GM13976 (cell line): ENCODE results near the gene PSD4.

Source experiments
- DNase-seq: peaks from one replicate; pipeline ENCODE4 v3.0.0; 2012; ENCODE audit warnings: low spot score
- in situ Hi-C: fragments of 300-500 bp; cut with MboI; formaldehyde crosslinking; loops from one replicate; pipeline ENCODE4 v1.12.0; 2022; ENCODE audit warnings: low sequenced_read_pairs, mixed read lengths, inconsistent platforms; ENCODE audit not compliant: unreplicated experiment
- TF ChIP-seq, protein P1 (sequence below): IDR thresholded peaks from 2 replicates; pipeline ENCODE4 v1.5.1; 2012; ENCODE audit warnings: borderline replicate concordance, mild to moderate bottlenecking; ENCODE audit not compliant: insufficient read depth; ENCODE audit errors: extremely low read depth, missing control alignments, control extremely low read depth

Gene PSD4

GRCh38 chr2:113157118-113157896 is 16.5 kb upstream of the PSD4 start:
- in situ Hi-C loops, result no loop called here
- TF ChIP-seq, protein P1, sequence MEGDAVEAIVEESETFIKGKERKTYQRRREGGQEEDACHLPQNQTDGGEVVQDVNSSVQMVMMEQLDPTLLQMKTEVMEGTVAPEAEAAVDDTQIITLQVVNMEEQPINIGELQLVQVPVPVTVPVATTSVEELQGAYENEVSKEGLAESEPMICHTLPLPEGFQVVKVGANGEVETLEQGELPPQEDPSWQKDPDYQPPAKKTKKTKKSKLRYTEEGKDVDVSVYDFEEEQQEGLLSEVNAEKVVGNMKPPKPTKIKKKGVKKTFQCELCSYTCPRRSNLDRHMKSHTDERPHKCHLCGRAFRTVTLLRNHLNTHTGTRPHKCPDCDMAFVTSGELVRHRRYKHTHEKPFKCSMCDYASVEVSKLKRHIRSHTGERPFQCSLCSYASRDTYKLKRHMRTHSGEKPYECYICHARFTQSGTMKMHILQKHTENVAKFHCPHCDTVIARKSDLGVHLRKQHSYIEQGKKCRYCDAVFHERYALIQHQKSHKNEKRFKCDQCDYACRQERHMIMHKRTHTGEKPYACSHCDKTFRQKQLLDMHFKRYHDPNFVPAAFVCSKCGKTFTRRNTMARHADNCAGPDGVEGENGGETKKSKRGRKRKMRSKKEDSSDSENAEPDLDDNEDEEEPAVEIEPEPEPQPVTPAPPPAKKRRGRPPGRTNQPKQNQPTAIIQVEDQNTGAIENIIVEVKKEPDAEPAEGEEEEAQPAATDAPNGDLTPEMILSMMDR, result no peak
- peak; percentile 79 for DNase-seq

GRCh38 chr2:113157897-113158753 is 15.6 kb upstream of the PSD4 start:
- TF ChIP-seq, protein P1, result no peak
- in situ Hi-C loops, result no loop called here
- DNase-seq, result no peak

DNA sequence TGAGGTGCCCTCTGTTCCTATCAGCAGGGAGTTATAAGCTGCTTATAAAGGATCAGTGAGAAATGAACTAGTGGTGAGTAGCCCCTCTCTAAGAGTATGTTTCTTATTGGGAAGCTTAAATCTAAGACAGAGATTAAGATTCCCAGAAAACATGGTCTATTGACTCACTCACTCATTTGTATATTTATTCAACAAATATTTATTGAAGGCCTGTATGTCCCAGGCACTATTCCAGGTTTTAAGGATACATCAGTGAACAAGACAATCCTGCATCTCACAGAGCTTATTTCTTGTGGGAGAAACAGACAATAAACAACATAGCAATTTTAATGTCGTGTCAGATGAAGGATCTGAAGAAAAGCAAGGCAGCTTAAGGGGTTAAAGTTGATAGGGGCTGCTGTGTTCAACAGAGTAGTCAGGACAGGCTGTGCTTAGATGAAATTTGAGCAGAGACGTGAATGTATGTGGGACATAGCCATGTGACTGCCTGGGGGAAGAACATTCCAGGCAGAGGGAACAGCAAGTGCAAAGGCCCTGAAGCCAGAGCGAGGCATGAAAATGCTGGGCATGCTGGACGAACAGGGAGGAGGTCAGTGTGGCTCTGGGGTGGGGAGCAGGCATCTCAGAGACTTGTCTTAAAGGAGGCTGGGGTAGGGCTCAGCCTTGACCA is 14.8 kb upstream of the PSD4 start:
- in situ Hi-C loops, result no loop called here
- no peak for DNase-seq
- TF ChIP-seq, protein P1, result no peak

DNA sequence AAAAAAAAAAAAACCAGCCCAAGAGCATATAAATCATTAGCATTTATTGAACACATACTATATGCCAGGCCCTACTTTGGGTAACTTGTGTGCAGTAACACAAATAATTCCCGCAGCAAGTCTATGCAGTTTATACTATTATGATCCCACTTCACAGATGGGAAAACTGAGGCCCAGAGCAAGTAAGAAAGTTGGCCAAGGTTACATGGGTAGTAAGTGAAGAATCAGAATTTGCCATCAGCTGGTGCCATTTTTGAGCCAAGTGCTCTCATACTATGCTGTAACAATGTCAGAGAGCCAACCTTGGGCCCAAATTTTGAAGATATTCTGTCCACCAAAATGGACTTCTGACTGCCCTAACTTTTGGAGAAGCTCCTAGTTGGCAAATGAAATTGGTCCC is 13.5 kb upstream of the PSD4 start:
- TF ChIP-seq, protein P1, result no peak
- in situ Hi-C loops, result no loop called here

GRCh38 chr2:113160962-113161361 is 12.8 kb upstream of the PSD4 start:
- in situ Hi-C loops, result no loop called here
- DNase-seq, result no peak
- TF ChIP-seq, protein P1, result no peak

More for the DNA sequence above, 13.5 kb upstream of the PSD4 start:
- DNase-seq, result no peak

- in situ Hi-C loops, result no loop called here
- TF ChIP-seq, protein P1, result no peak
- DNase-seq, result no peak
Measured at GRCh38 chr2:113162173-113162572, 11.6 kb upstream of the PSD4 start.
